ENCODE results near the gene MCU. TPM values are rescaled to one million over a fixed set of nuclear protein-coding genes. Genes with fewer than 3 reads are reported as not detected.
"Not testable (repeated sequence)": the region's sequence is repeated elsewhere in the genome, so short reads cannot be mapped to it uniquely, and the experiment has no call there.

MCU gene
- total and polyA plus RNA-seq, 2 of the 4 experiments (the other 2 are of a cell fraction), result 36.2 to 36.7 TPM

GRCh38 chr10:72674174-72674573, 17.8 kb upstream of the MCU start:
- WGBS, 2 experiments (ENCODE audit: extremely low coverage in 2 of 2, insufficient read length in 1 of 2), result no CpG with 5 or more reads among the region's 5 CpGs
- H2BK15ac ChIP-seq (ENCODE audit: low read depth, low read length); H3K9me3 ChIP-seq (ENCODE audit: control insufficient read depth, insufficient read depth, low read length); H3K36me3 ChIP-seq (ENCODE audit: control insufficient read depth, insufficient read depth, low read length); H2AK9ac ChIP-seq (replicated peaks; ENCODE audit: low read depth, low read length, poor library complexity); H3K4me2 ChIP-seq (ENCODE audit: low read depth, low read length); H4K91ac ChIP-seq (ENCODE audit: insufficient read depth, low read depth, low read length); BruUV-seq (replicated peaks); H3K79me1 ChIP-seq (ENCODE audit: low read depth in 1 of 2, low read length in 2 of 2); H2BK120ac ChIP-seq (ENCODE audit: low read depth, low read length); H4K5ac ChIP-seq (ENCODE audit: low read depth, low read length); H3K9me1 ChIP-seq (ENCODE audit: insufficient read depth, low read length); H2BK5ac ChIP-seq (ENCODE audit: low read depth, low read length, poor library complexity, severe bottlenecking); H2AFZ ChIP-seq (replicated peaks; ENCODE audit: low read length, poor library complexity); H3K4ac ChIP-seq (ENCODE audit: low read depth, low read length); H2BK20ac ChIP-seq (ENCODE audit: low read depth, low read length); H3K18ac ChIP-seq (ENCODE audit: low read depth, low read length); H4K20me1 ChIP-seq (ENCODE audit: insufficient read depth, low read length); H3K27ac ChIP-seq (ENCODE audit: insufficient read depth, low read length); in situ Hi-C loops (cut with MboI; ENCODE audit: low sequenced_read_pairs); H4K8ac ChIP-seq (ENCODE audit: low read depth in 2 of 2, low read length in 2 of 2); H3K23ac ChIP-seq (ENCODE audit: low read depth, low read length); H3K14ac ChIP-seq (replicated peaks; ENCODE audit: low read depth, low read length); H3K56ac ChIP-seq (ENCODE audit: extremely low read depth, insufficient read depth, low read length); H3K4me1 ChIP-seq (ENCODE audit: control insufficient read depth, insufficient read depth, low read length); ATAC-seq (ENCODE audit: low read depth); POLR2A ChIA-PET (ENCODE audit: unreplicated experiment); H3K4me3 ChIP-seq (ENCODE audit: insufficient read depth, low read depth, low read length); intact Hi-C loops (cut with micrococcal nuclease); H3K9ac ChIP-seq (ENCODE audit: low read depth, low read length); H2AK5ac ChIP-seq (ENCODE audit: low read depth, low read length); DNase-seq; H3K27me3 ChIP-seq (ENCODE audit: control insufficient read depth, insufficient read depth, low read length); dilution Hi-C loops (cut with HindIII; ENCODE audit: low sequenced_read_pairs, unreplicated experiment); CTCF ChIA-PET: not testable (repeated sequence)

Data from IMR-90 (cell line).